ENCODE results near the gene CDH5. TPM values are rescaled to one million over a fixed set of nuclear protein-coding genes. Genes with fewer than 3 reads are reported as not detected.

The CDH5 gene
- total and polyA plus RNA-seq, 2 donors, result 44.0 to 55.8 TPM

DNA sequence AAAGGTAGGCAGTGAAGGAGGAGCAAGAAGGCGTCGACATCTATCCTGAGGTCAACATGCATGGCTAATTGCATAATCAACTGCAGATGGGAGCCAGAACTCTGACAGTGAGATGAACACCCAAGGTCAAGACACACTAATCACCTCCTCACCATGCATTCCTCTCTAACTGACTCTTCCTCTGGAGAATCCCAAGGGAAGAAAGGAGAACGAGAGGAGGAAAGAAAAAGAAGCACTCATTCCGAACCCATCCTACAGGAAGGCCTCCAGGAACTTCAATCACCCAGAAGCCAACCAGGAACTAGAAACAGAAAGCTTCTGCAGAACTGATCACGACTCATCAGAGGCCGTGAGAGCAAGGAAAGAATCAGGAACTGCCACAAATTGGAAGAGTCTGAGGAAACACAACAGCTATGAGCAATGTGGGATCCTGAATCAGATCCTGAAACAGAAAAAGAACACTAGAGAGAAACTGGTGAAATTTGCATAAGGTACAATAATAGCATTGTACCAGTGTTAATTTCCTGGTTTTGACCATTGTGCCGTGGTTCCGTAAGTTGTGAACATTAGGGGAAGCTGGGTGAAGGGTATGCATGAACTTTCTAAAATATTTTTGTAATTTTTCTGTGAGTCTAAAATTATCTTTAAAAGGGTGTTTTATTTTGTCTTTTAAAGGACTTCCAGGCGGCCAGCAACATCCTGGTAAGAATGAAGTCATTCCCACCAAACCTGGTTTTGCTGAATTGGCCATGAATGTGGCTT is 50.6 kb downstream of the CDH5 start:
- no peak overlapping the region for H3K27ac ChIP-seq (ENCODE audit: low read depth)
- 79% methylated on average over 9 of the region's 9 CpGs for WGBS
- no peak for DNase-seq (ENCODE audit: extremely low spot score)
- H3K4me1 ChIP-seq (ENCODE audit: insufficient read depth), result no peaks in the 10 kb centered on the region
- H3K36me3 ChIP-seq (ENCODE audit: insufficient read depth), result no peaks in the 10 kb centered on the region
- H3K4me3 ChIP-seq (ENCODE audit: low read depth, low read length), result no peak overlapping the region

- H3K4me3 ChIP-seq (ENCODE audit: low read depth, low read length), result no peak overlapping the region
- 66% methylated on average over 9 of the region's 9 CpGs for WGBS
- no peaks in the 10 kb centered on the region for H3K36me3 ChIP-seq (ENCODE audit: insufficient read depth)
- DNase-seq (ENCODE audit: extremely low spot score), result no peak
- H3K27ac ChIP-seq (ENCODE audit: low read depth), result no peak overlapping the region
- H3K4me1 ChIP-seq (ENCODE audit: insufficient read depth), result no peaks in the 10 kb centered on the region
Measured at GRCh38 chr16:66418165-66418962, 51.9 kb downstream of the CDH5 start.

DNA sequence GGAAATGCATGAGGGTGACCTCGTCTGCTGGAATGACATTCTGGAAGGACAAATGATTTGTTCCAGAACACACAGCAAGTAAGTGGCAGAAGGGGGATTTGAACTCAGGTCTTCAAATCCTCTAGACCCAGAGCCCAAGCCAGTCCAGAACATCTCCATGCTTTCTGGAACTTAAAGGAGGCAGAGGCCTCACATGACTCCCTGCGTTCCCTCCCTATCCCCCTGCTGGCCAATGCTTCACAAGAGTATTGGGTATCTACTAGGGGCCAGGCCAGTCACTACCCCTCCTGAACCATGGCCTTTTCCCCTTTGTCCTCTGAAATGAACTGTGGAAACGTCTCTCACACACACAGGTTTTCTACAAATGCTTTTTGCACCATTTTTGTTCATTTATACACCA is 53.0 kb downstream of the CDH5 start:
- H3K36me3 ChIP-seq (ENCODE audit: insufficient read depth), result no peaks in the 10 kb centered on the region
- no peak overlapping the region for H3K27ac ChIP-seq (ENCODE audit: low read depth)
- WGBS, result 55% methylated on average over 3 of the region's 3 CpGs
- H3K4me3 ChIP-seq (ENCODE audit: low read depth, low read length), result no peak overlapping the region
- no peaks in the 10 kb centered on the region for H3K4me1 ChIP-seq (ENCODE audit: insufficient read depth)
- DNase-seq (ENCODE audit: extremely low spot score), result no peak

DNA sequence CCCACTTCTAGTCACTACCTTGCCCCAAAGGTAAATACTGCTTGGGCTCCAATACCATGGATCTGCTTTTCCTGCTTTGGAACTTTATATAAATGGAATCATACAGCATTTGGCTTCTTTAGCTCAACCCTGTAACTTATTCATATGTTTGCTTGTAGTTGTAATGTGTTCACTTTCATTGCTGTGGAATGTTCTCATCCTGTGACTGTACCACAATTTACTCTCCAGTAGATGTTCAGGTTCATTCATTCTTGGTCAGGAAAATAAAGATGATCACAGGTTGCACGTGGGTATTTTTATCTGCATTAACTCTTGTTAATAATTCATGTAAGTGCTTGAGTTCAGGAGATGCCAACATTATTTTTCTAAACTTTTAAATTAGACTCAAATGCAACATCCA is 53.9 kb downstream of the CDH5 start:
- DNase-seq (ENCODE audit: extremely low spot score), result no peak
- WGBS, result 62% methylated on average over 1 of the region's 1 CpG
- Histone ChIP-seq H3K36me3 (ENCODE audit: insufficient read depth) (no peaks in the 10 kb centered on the region), H3K4me1 (ENCODE audit: insufficient read depth) (no peaks in the 10 kb centered on the region), H3K4me3 (ENCODE audit: low read depth, low read length) (no peak overlapping the region), H3K27ac (ENCODE audit: low read depth) (no peak overlapping the region)

GRCh38 chr16:66421891-66422290 is 55.4 kb downstream of the CDH5 start:
- H3K27ac ChIP-seq (ENCODE audit: low read depth), result no peak overlapping the region
- no peaks in the 10 kb centered on the region for H3K4me1 ChIP-seq (ENCODE audit: insufficient read depth)
- WGBS, result 77% methylated on average over 6 of the region's 6 CpGs
- H3K36me3 ChIP-seq (ENCODE audit: insufficient read depth), result no peaks in the 10 kb centered on the region
- H3K4me3 ChIP-seq (ENCODE audit: low read depth, low read length), result no peak overlapping the region
- DNase-seq (ENCODE audit: extremely low spot score), result no peak

DNA sequence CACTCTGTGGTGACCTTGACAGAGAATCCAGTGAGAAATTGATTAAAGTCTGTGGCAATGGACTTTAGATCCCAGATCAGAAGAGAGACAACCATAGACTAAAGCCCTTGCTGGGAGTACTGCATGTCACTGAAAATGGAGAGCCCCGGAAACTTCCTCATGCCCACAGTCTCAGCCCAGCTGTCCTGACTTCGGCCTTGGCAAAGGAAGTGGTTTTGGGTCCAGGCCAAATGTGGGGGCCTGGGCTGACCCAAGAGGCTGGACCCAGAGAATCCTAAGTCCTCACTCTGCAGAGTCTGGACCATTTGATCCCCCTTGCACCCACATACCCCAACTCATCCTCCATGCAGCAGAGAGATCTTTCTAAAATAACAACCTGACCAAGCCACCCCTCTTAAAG is 55.9 kb downstream of the CDH5 start:
- H3K36me3 ChIP-seq (ENCODE audit: insufficient read depth), result no peaks in the 10 kb centered on the region
- no peak for DNase-seq (ENCODE audit: extremely low spot score)
- 78% methylated on average over 2 of the region's 2 CpGs for WGBS
- H3K27ac ChIP-seq (ENCODE audit: low read depth), result no peak overlapping the region
- no peaks in the 10 kb centered on the region for H3K4me1 ChIP-seq (ENCODE audit: insufficient read depth)
- H3K4me3 ChIP-seq (ENCODE audit: low read depth, low read length), result no peak overlapping the region

DNA sequence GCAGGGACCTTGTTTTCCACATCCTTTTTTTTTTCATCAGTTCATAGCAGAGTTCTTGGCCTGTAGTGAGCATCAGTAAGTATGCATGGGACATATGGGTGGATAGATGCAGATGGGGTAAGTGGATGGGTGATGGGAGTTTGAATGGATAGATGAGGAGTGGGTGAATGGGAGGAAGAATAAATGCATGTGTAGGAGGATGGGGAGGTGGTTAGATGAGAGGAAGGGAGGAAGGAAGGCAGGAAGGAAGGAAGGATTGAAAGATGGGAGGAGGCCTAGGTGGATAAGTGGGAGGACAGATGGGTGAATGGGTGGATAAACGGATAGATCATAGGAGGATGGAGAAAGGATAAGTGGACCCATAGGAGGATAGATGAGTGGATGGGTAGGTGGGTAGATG is 56.7 kb downstream of the CDH5 start:
- 93% methylated on average over 1 of the region's 1 CpG for WGBS
- Histone ChIP-seq H3K27ac (ENCODE audit: low read depth) (no peak overlapping the region), H3K36me3 (ENCODE audit: insufficient read depth) (no peaks in the 10 kb centered on the region), H3K4me3 (ENCODE audit: low read depth, low read length) (no peak overlapping the region), H3K4me1 (ENCODE audit: insufficient read depth) (no peaks in the 10 kb centered on the region)
- no peak for DNase-seq (ENCODE audit: extremely low spot score)

GRCh38 chr16:66425651-66426050 is 59.2 kb downstream of the CDH5 start:
- no peaks in the 10 kb centered on the region for H3K36me3 ChIP-seq (ENCODE audit: insufficient read depth)
- no peak for DNase-seq (ENCODE audit: extremely low spot score)
- no peaks in the 10 kb centered on the region for H3K4me1 ChIP-seq (ENCODE audit: insufficient read depth)
- no peak overlapping the region for H3K4me3 ChIP-seq (ENCODE audit: low read depth, low read length)
- H3K27ac ChIP-seq (ENCODE audit: low read depth), result no peak overlapping the region
- 37% methylated on average over 8 of the region's 8 CpGs for WGBS

DNA sequence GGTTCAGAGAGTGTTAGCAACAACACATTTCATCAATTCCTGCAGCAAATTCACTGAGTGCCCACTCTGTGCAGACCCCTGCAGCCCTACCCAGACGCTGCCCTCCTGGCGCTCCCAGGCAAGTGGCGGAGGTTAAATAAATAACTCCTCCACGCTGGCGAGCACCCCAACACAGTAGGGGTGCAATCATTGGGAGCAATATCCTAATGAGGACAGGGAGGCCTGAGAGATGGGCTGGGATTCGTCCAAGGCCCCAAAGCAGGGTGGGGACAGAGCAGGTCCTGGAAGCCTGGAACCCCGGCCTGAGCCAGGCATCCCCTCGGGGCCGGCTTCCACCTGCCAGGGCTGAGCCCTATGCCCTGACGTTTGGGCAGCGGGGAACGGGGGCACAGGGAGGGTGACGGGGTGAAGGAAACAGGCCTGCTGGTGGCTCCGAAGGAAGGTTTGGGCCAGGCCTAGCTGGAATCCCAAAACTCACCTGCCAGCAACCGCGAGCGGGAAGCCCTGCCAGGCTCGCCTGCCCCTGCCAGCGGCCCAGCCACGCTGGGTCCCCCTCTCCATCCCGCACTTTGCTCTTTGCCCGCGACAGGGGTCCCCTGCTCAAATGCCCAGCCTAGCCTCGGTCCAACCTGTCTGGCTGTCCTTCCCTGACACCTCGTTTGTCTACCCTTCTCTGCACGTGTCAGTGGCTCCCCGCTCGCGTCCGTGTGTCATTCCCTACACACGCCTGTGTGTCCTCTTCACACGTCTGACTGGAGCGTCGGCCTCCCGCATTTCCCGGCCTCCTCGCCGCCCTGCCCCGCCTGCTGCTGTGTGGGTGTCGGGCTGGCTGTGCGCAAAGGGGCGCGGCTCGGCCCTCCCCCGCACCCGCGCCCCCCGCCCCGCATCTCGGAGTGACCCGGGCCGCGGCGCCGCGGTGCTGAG is 59.9 kb downstream of the CDH5 start:
- Histone ChIP-seq H3K27ac (ENCODE audit: low read depth) (no peak overlapping the region), H3K4me1 (ENCODE audit: insufficient read depth) (no peaks in the 10 kb centered on the region), H3K36me3 (ENCODE audit: insufficient read depth) (no peaks in the 10 kb centered on the region), H3K4me3 (ENCODE audit: low read depth, low read length) (peak overlapping the region; percentile 50)
- DNase-seq (ENCODE audit: extremely low spot score), result no peak
- 14% methylated on average over 56 of the region's 56 CpGs for WGBS

DNA sequence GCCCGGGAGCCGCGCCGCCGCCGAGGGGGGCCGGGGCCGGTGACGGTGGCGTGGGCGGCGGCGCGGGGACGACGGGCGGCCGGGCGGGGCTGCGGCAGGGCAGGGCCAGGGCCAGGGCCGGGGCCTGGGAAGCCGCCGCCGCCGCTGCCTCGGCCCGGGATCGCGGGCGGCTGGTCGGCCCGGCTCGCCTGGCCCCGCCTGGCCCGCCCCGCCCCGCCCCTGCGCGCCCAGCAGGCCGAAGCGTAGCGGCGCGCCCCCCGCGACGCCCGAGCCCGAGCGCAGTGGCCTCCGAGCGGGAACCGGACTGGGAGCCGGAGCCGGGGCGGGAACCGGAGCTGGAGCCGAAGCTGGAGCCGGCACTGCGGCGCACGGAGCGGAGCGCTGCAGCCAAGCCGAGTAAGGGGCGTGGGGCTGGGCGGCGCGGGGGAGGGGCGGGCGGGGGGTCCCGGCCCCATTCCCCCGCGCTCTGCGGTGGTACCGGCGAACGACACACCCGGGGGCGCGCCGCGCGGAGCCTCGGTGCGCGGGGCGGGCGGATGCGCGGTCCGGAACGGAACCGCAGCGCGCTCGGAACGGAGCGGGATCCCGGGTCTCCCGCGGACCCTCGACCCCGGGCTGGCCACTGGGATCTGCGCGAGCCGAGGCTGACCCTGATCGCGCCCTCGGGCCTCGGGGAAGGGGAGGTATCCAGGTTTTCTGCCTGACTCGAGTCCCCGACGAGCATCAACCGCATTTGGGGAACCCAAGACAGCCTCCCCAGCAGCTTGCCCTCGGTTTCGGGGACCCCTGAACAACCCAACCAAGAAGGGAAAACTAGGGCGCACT is 60.8 kb downstream of the CDH5 start, which contains the start of gene BEAN1:
TSS of gene BEAN1 (plus strand) at position 260 of the 825 bp plus-strand sequence. CDS start 10,382 bp downstream, outside the sequence.
- peak within 1 kb of the TSS; percentile 50 for H3K4me3 ChIP-seq (ENCODE audit: low read depth, low read length)
- H3K27ac ChIP-seq (ENCODE audit: low read depth), result no peak within 1 kb of the TSS
- under 1% methylated on average over 112 of the region's 118 CpGs for WGBS
- no peaks in the 10 kb centered on the region for H3K36me3 ChIP-seq (ENCODE audit: insufficient read depth)
- H3K4me1 ChIP-seq (ENCODE audit: insufficient read depth), result no peaks in the 10 kb centered on the region
- DNase-seq (ENCODE audit: extremely low spot score), result no peak

- Histone ChIP-seq H3K36me3 (ENCODE audit: insufficient read depth) (no peaks in the 10 kb centered on the region), H3K4me3 (ENCODE audit: low read depth, low read length) (no peak overlapping the region), H3K27ac (ENCODE audit: low read depth) (no peak overlapping the region), H3K4me1 (ENCODE audit: insufficient read depth) (no peaks in the 10 kb centered on the region)
- no peak for DNase-seq (ENCODE audit: extremely low spot score)
- 10% methylated on average over 40 of the region's 40 CpGs for WGBS
Measured at GRCh38 chr16:66427871-66428681, 61.6 kb downstream of the CDH5 start.

DNA sequence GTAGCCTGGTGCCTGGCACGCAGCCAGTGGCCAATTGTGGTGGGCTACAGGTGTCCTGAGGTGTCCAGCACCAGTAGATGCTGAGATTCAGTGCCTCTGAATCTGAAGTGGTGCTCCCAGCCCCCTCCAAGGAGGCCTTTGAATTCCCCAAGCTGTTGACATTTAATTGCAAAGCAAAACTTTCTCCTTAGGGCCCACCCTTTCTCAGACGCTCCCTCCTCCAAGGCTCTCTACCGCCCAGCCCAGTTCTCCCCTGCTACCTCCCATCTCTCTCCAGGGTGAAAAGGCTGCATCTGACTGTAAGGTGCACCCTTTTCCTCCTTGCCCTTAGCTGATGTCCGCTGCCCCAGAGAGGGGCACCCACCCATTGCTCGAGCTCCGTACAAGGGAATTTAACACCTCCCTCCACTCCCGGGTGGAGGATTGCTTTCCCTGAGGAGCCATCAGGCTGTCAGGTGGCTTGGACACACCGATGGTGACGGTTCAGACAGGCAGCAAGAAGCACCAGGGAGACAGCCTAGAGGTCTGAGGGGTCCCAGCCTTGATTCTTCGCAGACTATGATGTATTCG is 62.3 kb downstream of the CDH5 start:
- Histone ChIP-seq H3K4me1 (ENCODE audit: insufficient read depth) (no peaks in the 10 kb centered on the region), H3K4me3 (ENCODE audit: low read depth, low read length) (no peak overlapping the region), H3K27ac (ENCODE audit: low read depth) (no peak overlapping the region), H3K36me3 (ENCODE audit: insufficient read depth) (no peaks in the 10 kb centered on the region)
- WGBS, result 46% methylated on average over 11 of the region's 11 CpGs
- DNase-seq (ENCODE audit: extremely low spot score), result no peak

Measured in urinary bladder (tissue), 4 donors.